DND-41 (cell line): ENCODE results near the gene GUCA2A.

Experiments
- ATAC-seq: fragments of 200-7000 bp; cut with Tn5 transposase; 3 replicates; pipeline ENCODE4 v1.9.1; 2021; ENCODE audit warnings: low read depth; ENCODE audit not compliant: insufficient read depth
- DNase-seq: peaks from one replicate; pipeline ENCODE4 v3.0.0-alpha.2; 2020
- H2AFZ ChIP-seq: 2 replicates; pipeline ENCODE4 v1.6.0; 2012; ENCODE audit warnings: low read depth, low read length
- H3K27ac ChIP-seq: 2 replicates; pipeline ENCODE4 v1.5.1; 2012; ENCODE audit warnings: low read length, inconsistent platforms
- H3K27me3 ChIP-seq: fragments of 200-600 bp; sonication (generic); 2 replicates; pipeline ENCODE4 v1.6.0; 2012; ENCODE audit warnings: low read length, mild to moderate bottlenecking, inconsistent platforms; ENCODE audit not compliant: insufficient read depth, poor library complexity
- H3K36me3 ChIP-seq: 2 replicates; pipeline ENCODE4 v1.5.1; 2012; ENCODE audit warnings: low read length, inconsistent platforms; ENCODE audit not compliant: insufficient read depth
- H3K4me1 ChIP-seq: 2 replicates; pipeline ENCODE4 v1.5.1; 2012; ENCODE audit warnings: mild to moderate bottlenecking, low read length; ENCODE audit not compliant: insufficient read depth
- H3K4me2 ChIP-seq: 2 replicates; pipeline ENCODE4 v1.6.0; 2012; ENCODE audit warnings: mild to moderate bottlenecking, moderate library complexity, low read length, inconsistent platforms; ENCODE audit not compliant: insufficient read depth
- H3K4me3 ChIP-seq, 2 experiments: fragments of 200-600 bp in 1 of 2; shearing (Covaris generic) in 1 of 2; 2 replicates each; pipeline ENCODE4 v1.5.1; 2012 to 2016; ENCODE audit warnings: inconsistent platforms in 2 of 2, low read length in 2 of 2, mild to moderate bottlenecking in 2 of 2, low read depth in 1 of 2, moderate library complexity in 1 of 2
- H3K79me2 ChIP-seq: 2 replicates; pipeline ENCODE4 v1.6.0; 2012; ENCODE audit warnings: low read length, inconsistent platforms; ENCODE audit not compliant: insufficient read depth
- H3K9ac ChIP-seq: 2 replicates; pipeline ENCODE4 v1.6.0; 2012; ENCODE audit warnings: low read depth, mild to moderate bottlenecking, inconsistent platforms, low read length, moderate library complexity
- H3K9me3 ChIP-seq: 2 replicates; pipeline ENCODE4 v1.5.1; 2012; ENCODE audit warnings: low read length, moderate library complexity, mild to moderate bottlenecking, inconsistent platforms; ENCODE audit not compliant: insufficient read depth, severe bottlenecking
- H4K20me1 ChIP-seq: 2 replicates; pipeline ENCODE4 v1.6.0; 2012; ENCODE audit warnings: low read length; ENCODE audit not compliant: insufficient read depth
- CTCF ChIP-seq: IDR thresholded peaks from 2 replicates; pipeline ENCODE4 v1.5.1; 2012; ENCODE audit warnings: borderline replicate concordance, low read length, moderate library complexity, mild to moderate bottlenecking; ENCODE audit not compliant: poor library complexity, severe bottlenecking; ENCODE audit errors: extremely low read depth
- EZH2 ChIP-seq: IDR thresholded peaks from 3 replicates; pipeline ENCODE4 v1.6.1; 2012; ENCODE audit warnings: borderline replicate concordance, low read depth, mild to moderate bottlenecking, moderate library complexity, low read length, inconsistent platforms; ENCODE audit not compliant: severe bottlenecking

Gene GUCA2A

GRCh38 chr1:42114229-42114628, 50.3 kb downstream of the GUCA2A start:
- no peaks in the 10 kb centered on the region for H3K4me1 ChIP-seq
- no peaks in the 10 kb centered on the region for H3K36me3 ChIP-seq
- no peaks in the 10 kb centered on the region for H3K79me2 ChIP-seq
- no peak overlapping the region for H3K4me2 ChIP-seq
- DNase-seq (no peak), ATAC-seq (no peak)
- no peaks in the 10 kb centered on the region for H4K20me1 ChIP-seq
- no peak overlapping the region for H3K27ac ChIP-seq
- H3K4me3 ChIP-seq, result no peak overlapping the region
- no peak overlapping the region for H3K9ac ChIP-seq
- TF ChIP-seq CTCF (no peak), EZH2 (no peak)
- no peaks in the 10 kb centered on the region for H3K9me3 ChIP-seq
- H3K27me3 ChIP-seq, result no peaks in the 10 kb centered on the region
- no peak overlapping the region for H2AFZ ChIP-seq
